GM23338 (cell line): ENCODE results near the gene FNDC11. TPM values are rescaled to one million over a fixed set of nuclear protein-coding genes. Genes with fewer than 3 reads are reported as not detected.

Experiments used
- ATAC-seq: fragments of 200-7000 bp; cut with Tn5 transposase; 3 replicates; pipeline ENCODE4 v1.9.1; 2020
- DNase-seq: peaks from one replicate; pipeline ENCODE4 v3.0.0-alpha.2; 2015; ENCODE audit warnings: low spot score
- H2AFZ ChIP-seq: fragments of 200-600 bp; sonication (generic); 2 replicates; pipeline ENCODE4 v1.8.0; 2016; ENCODE audit warnings: antibody characterized with exemption, mild to moderate bottlenecking, moderate library complexity
- H3F3A ChIP-seq: fragments of 200-600 bp; sonication (generic); replicated peaks from 2 replicates; pipeline ENCODE4 v1.8.0; 2017; ENCODE audit warnings: antibody characterized with exemption, mixed run types, low read depth
- H3K27ac ChIP-seq: fragments of 200-600 bp; sonication (generic); 2 replicates; pipeline ENCODE4 v1.6.1; 2016; ENCODE audit warnings: low read depth
- H3K27me3 ChIP-seq: fragments of 200-600 bp; sonication (generic); 2 replicates; pipeline ENCODE4 v1.8.0; 2016; ENCODE audit warnings: mild to moderate bottlenecking, mixed run types, moderate library complexity; ENCODE audit not compliant: insufficient read depth
- H3K36me3 ChIP-seq: fragments of 200-600 bp; sonication (generic); 2 replicates; pipeline ENCODE4 v1.8.0; 2016; ENCODE audit warnings: mild to moderate bottlenecking; ENCODE audit not compliant: insufficient read depth
- H3K4me1 ChIP-seq: fragments of 200-600 bp; sonication (generic); 2 replicates; pipeline ENCODE4 v1.8.0; 2016; ENCODE audit warnings: mild to moderate bottlenecking, moderate library complexity; ENCODE audit not compliant: insufficient read depth
- H3K4me2 ChIP-seq: fragments of 200-600 bp; sonication (generic); 2 replicates; pipeline ENCODE4 v1.7.1; 2017; ENCODE audit warnings: mixed run types
- H3K4me3 ChIP-seq: fragments of 200-600 bp; sonication (generic); 2 replicates; pipeline ENCODE4 v1.6.1; 2016; ENCODE audit warnings: mixed run types
- H3K79me2 ChIP-seq: fragments of 200-600 bp; sonication (generic); replicated peaks from 2 replicates; pipeline ENCODE4 v1.8.0; 2017; ENCODE audit warnings: mild to moderate bottlenecking; ENCODE audit not compliant: insufficient read depth
- H3K9me2 ChIP-seq: fragments of 200-600 bp; sonication (generic); 2 replicates; pipeline ENCODE4 v1.8.0; 2017; ENCODE audit not compliant: insufficient read depth
- H4K20me1 ChIP-seq: fragments of 200-600 bp; sonication (generic); replicated peaks from 2 replicates; pipeline ENCODE4 v1.8.0; 2017; ENCODE audit warnings: mild to moderate bottlenecking; ENCODE audit not compliant: insufficient read depth
- H3K27ac Mint-ChIP-seq: 2 replicates; pipeline ENCODE4 v1.8.0; 2020; ENCODE audit warnings: inconsistent platforms, mild to moderate bottlenecking, moderate library complexity, mixed read lengths
- H3K27me3 Mint-ChIP-seq: 3 replicates; pipeline ENCODE4 v1.8.0; 2022; ENCODE audit warnings: low read depth, mild to moderate bottlenecking, moderate library complexity, mixed read lengths, inconsistent platforms; ENCODE audit not compliant: insufficient read depth, poor library complexity
- H3K36me3 Mint-ChIP-seq: 3 replicates; pipeline ENCODE4 v1.8.0; 2021; ENCODE audit warnings: low read depth, mild to moderate bottlenecking, inconsistent platforms, moderate library complexity, mixed read lengths
- H3K4me1 Mint-ChIP-seq: 3 replicates; pipeline ENCODE4 v1.8.0; 2020; ENCODE audit warnings: mild to moderate bottlenecking, inconsistent platforms, mixed read lengths
- H3K4me3 Mint-ChIP-seq: 3 replicates; pipeline ENCODE4 v1.8.0; 2021; ENCODE audit warnings: moderate library complexity, mild to moderate bottlenecking, inconsistent platforms, mixed read lengths
- H3K9me3 Mint-ChIP-seq: 3 replicates; pipeline ENCODE4 v1.8.0; 2020; ENCODE audit warnings: moderate library complexity, mild to moderate bottlenecking, inconsistent platforms, mixed read lengths
- EZH2phosphoT487 ChIP-seq: fragments of 200-600 bp; sonication (generic); IDR thresholded peaks from one replicate; pipeline ENCODE4 v1.8.1; 2018; ENCODE audit warnings: antibody characterized with exemption; ENCODE audit not compliant: unreplicated experiment
- POLR2AphosphoS5 ChIP-seq: IDR thresholded peaks from 2 replicates; pipeline ENCODE4 v1.6.1; 2016; ENCODE audit warnings: antibody characterized with exemption, low read depth
- STAT1 ChIP-seq: IDR thresholded peaks from one replicate; pipeline ENCODE4 v1.6.1; 2016; ENCODE audit warnings: antibody characterized with exemption; ENCODE audit not compliant: unreplicated experiment
- ZNF114 ChIP-seq: fragments of 250-450 bp; sonication (Bioruptor Pico); IDR thresholded peaks from 2 replicates; pipeline ENCODE4 v1.5.0; 2020; ENCODE audit warnings: mild to moderate bottlenecking, moderate library complexity
- polyA plus RNA-seq: library from polyadenylated mRNA; unstranded; fragments of >200 nt; fragmentation: Nextera tagmentation; extraction: Ambion mirVana; gene quantifications from 2 replicates; pipeline ENCODE4 v1.2.1, GENCODE V29; 2016
- total RNA-seq: library from RNA; depleted of rRNA; stranded (reverse); fragments of >200 nt; shearing (Covaris generic); gene quantifications from 2 replicates; pipeline ENCODE4 v1.2.3, GENCODE V29; 2014
- TF ChIP-seq, protein P1 (sequence below): IDR thresholded peaks from 2 replicates; pipeline ENCODE4 v1.6.1; 2016; ENCODE audit warnings: antibody characterized with exemption
- TF ChIP-seq, protein P2 (sequence below): fragments of 250-450 bp; sonication (Bioruptor Pico); IDR thresholded peaks from 2 replicates; pipeline ENCODE4 v1.5.0; 2020; ENCODE audit warnings: mild to moderate bottlenecking, moderate library complexity
- TF ChIP-seq, protein P3 (sequence below), 2 experiments: fragments of 200-600 bp in 1 of 2; sonication (generic) in 1 of 2; conservative IDR thresholded peaks; 2 replicates each; pipeline versions ENCODE4 v1.5.1 to v1.6.1; 2016 to 2017; ENCODE audit warnings: antibody characterized with exemption in 2 of 2, low read depth in 2 of 2, mild to moderate bottlenecking in 2 of 2, moderate library complexity in 1 of 2

The FNDC11 gene
- total and polyA plus RNA-seq, 2 experiments from 2014 or later = 3.4 to 5.3 TPM

DNA sequence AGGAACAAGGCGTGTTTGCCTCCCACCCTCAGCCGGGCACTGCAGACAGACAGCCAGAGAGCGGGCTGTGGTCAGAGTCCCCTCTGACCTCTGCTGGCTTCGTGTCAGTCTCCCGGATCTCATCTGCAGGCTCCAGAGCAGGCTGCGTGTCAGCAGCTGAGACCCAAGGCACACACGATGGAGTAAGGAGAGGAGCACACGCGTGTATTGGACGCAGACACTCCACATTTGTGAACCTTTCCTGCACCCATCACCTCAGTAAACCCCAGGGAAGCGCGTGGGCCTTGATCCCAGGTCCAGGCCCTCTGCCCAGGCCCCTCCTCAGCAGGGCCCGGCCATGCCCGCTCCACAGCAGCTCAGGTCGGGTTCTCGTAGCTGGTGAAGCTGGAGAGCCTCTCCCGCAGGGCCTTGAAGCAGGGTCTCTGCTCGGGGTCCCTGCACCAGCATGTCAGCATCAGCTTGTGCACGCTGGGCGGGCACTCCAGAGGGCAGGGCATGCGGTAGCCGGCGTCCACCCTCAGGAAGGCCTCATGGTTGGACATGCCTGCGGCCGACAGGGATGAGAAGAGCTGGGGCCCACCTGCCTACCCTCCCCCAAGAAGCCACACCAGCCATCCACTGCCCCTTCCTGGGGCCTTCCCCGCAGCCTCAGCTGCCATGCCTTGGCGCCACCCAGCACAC lies 24.6 kb upstream of the FNDC11 start:
- H2AFZ ChIP-seq = no peak overlapping the region
- H4K20me1 ChIP-seq = 0 out of 2 replicates have a peak, but pooled peaks cover 2% of the 10 kb centered on the region
- peaks cover 8% of the 10 kb centered on the region for H3K36me3 Mint-ChIP-seq
- peaks cover 13% of the 10 kb centered on the region; the same call in 1 of the 2 replicates for H3F3A ChIP-seq
- H3K4me3 ChIP-seq = no peak overlapping the region
- no peak overlapping the region for H3K27ac Mint-ChIP-seq
- H3K4me2 ChIP-seq = no peak overlapping the region
- no peak overlapping the region for H3K4me3 Mint-ChIP-seq
- H3K4me1 ChIP-seq = no peaks in the 10 kb centered on the region
- DNase-seq = no peak
- no peaks in the 10 kb centered on the region for H3K27me3 ChIP-seq
- H3K4me1 Mint-ChIP-seq = no peaks in the 10 kb centered on the region
- H3K27ac ChIP-seq = no peak overlapping the region
- peaks cover 8% of the 10 kb centered on the region; the same call in 2 of the 3 replicates for H3K9me3 Mint-ChIP-seq
- H3K79me2 ChIP-seq = no peaks in the 10 kb centered on the region
- ATAC-seq = no peak
- TF ChIP-seq, protein P1, sequence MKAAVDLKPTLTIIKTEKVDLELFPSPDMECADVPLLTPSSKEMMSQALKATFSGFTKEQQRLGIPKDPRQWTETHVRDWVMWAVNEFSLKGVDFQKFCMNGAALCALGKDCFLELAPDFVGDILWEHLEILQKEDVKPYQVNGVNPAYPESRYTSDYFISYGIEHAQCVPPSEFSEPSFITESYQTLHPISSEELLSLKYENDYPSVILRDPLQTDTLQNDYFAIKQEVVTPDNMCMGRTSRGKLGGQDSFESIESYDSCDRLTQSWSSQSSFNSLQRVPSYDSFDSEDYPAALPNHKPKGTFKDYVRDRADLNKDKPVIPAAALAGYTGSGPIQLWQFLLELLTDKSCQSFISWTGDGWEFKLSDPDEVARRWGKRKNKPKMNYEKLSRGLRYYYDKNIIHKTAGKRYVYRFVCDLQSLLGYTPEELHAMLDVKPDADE = no peak
- TF ChIP-seq EZH2phosphoT487 (no peak), POLR2AphosphoS5 (no peak), STAT1 (no peak), ZNF114 (no peak)
- TF ChIP-seq, protein P2, sequence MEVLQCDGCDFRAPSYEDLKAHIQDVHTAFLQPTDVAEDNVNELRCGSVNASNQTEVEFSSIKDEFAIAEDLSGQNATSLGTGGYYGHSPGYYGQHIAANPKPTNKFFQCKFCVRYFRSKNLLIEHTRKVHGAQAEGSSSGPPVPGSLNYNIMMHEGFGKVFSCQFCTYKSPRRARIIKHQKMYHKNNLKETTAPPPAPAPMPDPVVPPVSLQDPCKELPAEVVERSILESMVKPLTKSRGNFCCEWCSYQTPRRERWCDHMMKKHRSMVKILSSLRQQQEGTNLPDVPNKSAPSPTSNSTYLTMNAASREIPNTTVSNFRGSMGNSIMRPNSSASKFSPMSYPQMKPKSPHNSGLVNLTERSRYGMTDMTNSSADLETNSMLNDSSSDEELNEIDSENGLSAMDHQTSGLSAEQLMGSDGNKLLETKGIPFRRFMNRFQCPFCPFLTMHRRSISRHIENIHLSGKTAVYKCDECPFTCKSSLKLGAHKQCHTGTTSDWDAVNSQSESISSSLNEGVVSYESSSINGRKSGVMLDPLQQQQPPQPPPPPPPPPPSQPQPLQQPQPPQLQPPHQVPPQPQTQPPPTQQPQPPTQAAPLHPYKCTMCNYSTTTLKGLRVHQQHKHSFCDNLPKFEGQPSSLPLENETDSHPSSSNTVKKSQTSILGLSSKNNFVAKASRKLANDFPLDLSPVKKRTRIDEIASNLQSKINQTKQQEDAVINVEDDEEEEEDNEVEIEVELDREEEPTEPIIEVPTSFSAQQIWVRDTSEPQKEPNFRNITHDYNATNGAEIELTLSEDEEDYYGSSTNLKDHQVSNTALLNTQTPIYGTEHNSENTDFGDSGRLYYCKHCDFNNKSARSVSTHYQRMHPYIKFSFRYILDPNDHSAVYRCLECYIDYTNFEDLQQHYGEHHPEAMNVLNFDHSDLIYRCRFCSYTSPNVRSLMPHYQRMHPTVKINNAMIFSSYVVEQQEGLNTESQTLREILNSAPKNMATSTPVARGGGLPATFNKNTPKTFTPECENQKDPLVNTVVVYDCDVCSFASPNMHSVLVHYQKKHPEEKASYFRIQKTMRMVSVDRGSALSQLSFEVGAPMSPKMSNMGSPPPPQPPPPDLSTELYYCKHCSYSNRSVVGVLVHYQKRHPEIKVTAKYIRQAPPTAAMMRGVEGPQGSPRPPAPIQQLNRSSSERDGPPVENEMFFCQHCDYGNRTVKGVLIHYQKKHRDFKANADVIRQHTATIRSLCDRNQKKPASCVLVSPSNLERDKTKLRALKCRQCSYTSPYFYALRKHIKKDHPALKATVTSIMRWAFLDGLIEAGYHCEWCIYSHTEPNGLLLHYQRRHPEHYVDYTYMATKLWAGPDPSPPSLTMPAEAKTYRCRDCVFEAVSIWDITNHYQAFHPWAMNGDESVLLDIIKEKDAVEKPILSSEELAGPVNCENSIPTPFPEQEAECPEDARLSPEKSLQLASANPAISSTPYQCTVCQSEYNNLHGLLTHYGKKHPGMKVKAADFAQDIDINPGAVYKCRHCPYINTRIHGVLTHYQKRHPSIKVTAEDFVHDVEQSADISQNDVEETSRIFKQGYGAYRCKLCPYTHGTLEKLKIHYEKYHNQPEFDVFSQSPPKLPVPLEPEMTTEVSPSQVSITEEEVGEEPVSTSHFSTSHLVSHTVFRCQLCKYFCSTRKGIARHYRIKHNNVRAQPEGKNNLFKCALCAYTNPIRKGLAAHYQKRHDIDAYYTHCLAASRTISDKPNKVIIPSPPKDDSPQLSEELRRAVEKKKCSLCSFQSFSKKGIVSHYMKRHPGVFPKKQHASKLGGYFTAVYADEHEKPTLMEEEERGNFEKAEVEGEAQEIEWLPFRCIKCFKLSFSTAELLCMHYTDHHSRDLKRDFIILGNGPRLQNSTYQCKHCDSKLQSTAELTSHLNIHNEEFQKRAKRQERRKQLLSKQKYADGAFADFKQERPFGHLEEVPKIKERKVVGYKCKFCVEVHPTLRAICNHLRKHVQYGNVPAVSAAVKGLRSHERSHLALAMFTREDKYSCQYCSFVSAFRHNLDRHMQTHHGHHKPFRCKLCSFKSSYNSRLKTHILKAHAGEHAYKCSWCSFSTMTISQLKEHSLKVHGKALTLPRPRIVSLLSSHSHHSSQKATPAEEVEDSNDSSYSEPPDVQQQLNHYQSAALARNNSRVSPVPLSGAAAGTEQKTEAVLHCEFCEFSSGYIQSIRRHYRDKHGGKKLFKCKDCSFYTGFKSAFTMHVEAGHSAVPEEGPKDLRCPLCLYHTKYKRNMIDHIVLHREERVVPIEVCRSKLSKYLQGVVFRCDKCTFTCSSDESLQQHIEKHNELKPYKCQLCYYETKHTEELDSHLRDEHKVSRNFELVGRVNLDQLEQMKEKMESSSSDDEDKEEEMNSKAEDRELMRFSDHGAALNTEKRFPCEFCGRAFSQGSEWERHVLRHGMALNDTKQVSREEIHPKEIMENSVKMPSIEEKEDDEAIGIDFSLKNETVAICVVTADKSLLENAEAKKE (CRISPR knock-in tag) = no peak
- TF ChIP-seq, protein P3, sequence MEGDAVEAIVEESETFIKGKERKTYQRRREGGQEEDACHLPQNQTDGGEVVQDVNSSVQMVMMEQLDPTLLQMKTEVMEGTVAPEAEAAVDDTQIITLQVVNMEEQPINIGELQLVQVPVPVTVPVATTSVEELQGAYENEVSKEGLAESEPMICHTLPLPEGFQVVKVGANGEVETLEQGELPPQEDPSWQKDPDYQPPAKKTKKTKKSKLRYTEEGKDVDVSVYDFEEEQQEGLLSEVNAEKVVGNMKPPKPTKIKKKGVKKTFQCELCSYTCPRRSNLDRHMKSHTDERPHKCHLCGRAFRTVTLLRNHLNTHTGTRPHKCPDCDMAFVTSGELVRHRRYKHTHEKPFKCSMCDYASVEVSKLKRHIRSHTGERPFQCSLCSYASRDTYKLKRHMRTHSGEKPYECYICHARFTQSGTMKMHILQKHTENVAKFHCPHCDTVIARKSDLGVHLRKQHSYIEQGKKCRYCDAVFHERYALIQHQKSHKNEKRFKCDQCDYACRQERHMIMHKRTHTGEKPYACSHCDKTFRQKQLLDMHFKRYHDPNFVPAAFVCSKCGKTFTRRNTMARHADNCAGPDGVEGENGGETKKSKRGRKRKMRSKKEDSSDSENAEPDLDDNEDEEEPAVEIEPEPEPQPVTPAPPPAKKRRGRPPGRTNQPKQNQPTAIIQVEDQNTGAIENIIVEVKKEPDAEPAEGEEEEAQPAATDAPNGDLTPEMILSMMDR (conservative IDR thresholded peaks at IDR 0.05; ENCODE audit: low read depth in 2 of 2) = no peak
- H3K36me3 ChIP-seq = no peaks in the 10 kb centered on the region
- H3K9me2 ChIP-seq = no peaks in the 10 kb centered on the region
- peaks cover 16% of the 10 kb centered on the region for H3K27me3 Mint-ChIP-seq
